ENCODE results near the gene IL15RA.
"Not testable (repeated sequence)": the region's sequence is repeated elsewhere in the genome, so short reads cannot be mapped to it uniquely, and the experiment has no call there.

IL15RA gene

DNA sequence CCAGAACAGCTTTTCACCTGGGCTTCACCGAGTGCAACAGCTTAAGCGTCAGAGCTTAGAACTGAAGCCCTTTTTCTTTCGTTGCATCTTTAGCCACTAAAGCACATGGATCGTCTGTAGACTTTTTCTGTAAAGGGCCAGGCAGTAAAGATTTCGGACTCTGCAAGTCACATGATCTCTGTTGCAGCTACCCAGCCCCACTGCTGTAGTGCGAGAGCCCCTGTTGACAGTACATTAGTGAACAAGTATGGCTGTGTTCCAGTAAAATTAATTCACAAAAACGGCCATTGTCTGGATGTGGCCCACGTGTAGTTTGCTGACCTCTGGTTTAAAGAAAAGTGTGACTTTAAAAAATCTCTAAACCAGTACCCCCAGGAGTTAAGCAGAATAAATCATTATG lies 47.9 kb downstream of the IL15RA start:
- no peak for DNase-seq
- TF ChIP-seq POLR2A (IDR thresholded peaks at IDR 0.05; ENCODE audit: low read length) (no peak), GATA1 (IDR thresholded peaks at IDR 0.05; ENCODE audit: low read depth, low read length) (no peak)

DNA sequence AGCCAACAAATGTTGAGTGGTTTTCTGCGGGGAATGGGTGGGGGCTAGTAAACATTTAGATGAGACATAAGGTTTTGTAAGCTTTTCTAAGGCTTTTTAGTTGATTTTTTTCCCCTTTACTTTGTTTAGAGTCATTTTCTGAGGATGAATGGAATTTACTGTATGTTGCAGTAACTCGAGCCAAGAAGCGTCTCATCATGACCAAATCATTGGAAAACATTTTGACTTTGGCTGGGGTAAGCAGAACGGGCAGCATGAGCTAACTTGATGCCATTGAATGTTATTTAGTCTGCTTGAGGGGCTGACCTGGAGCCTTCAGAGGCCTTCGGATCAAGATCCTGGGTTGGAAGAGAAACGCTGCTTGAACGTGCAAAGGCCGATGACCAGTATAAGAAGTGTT lies 50.0 kb downstream of the IL15RA start:
- TF ChIP-seq POLR2A (IDR thresholded peaks at IDR 0.05; ENCODE audit: low read length) (no peak), GATA1 (IDR thresholded peaks at IDR 0.05; ENCODE audit: low read depth, low read length) (no peak)
- no peak for DNase-seq

DNA sequence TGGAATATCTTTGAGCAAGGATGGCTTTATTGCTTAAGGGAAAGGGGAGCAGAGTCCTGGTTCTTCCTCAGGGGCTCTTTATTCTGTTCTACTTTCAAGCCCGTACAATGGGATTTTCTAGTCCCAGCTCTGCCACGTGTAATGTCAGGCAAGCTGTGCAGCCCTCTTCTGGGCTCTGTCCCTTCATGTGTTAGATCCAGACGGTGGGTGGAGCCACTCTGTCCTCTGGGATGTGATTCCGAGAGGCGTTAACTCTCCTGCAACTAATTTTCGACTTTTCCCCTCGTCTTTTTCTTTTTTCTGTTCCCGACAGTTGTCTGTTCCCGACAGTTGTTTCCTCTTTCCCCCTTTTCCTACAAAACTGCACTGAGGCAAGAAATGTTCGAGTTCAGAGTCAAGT lies 52.5 kb downstream of the IL15RA start:
- TF ChIP-seq GATA1 (IDR thresholded peaks at IDR 0.05; ENCODE audit: low read depth, low read length) (no peak), POLR2A (IDR thresholded peaks at IDR 0.05; ENCODE audit: low read length) (no peak)
- no peak for DNase-seq

DNA sequence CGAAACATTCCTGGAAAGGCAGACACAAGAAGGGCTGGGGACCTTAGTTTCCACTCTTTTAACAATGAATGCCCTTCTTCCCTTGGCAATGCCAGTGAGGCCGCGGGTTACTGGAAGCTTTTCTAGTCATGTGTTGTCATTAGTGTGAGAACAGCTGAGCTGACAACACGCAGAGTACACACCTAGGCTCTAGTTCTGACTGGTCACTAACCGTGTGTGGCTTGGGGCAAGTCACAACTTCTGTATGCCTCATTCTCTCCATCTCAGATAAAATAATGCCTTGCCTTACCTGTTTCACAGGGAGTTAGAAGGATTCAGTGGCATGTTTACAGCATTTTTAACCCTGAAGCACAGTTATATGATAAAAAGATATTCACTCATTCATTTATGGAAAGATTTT lies 55.6 kb downstream of the IL15RA start:
- DNase-seq: no peak
- no peak for TF ChIP-seq GATA1 (IDR thresholded peaks at IDR 0.05; ENCODE audit: low read depth, low read length)
- TF ChIP-seq POLR2A (IDR thresholded peaks at IDR 0.05; ENCODE audit: low read length): no peak

DNA sequence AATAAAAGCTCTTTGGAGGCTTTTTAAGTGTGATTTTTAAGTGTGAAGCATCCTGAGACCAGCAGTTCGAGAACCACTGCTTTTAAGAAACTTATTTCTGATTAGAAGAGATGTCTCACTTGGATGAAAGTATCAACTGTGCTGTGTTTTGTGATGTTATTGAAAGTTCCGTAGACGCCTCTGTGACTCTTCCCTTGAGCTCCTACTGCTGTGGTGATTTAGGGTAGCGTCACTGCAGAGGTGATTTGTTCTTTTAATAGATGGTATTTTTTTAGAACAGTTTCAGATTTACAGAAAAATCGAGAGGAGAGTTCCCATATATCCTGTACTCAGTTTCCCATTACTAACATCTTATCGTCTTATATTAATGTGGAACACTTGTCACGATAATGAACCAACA lies 57.8 kb downstream of the IL15RA start:
- DNase-seq: no peak
- no peak for TF ChIP-seq GATA1 (IDR thresholded peaks at IDR 0.05; ENCODE audit: low read depth, low read length)

DNA sequence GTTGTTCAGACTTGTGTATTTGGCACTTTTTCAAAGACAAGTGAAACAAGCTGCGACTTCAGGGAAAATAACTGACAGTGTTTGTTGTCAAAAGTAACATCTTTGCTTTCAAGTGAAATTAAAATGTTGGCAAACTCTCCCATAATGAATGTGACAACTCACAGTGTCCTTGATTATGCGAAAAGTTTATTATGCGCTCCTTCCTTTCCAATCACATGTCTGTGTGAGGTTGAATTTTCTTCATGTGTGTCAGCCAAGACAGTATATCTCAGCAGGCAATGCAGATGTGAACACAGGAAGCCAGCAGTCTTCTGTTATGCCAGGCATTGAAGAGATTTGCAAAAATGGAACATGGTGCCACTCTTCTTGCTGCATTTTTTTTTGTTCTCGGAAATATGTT lies 58.6 kb downstream of the IL15RA start:
- no peak for TF ChIP-seq POLR2A (IDR thresholded peaks at IDR 0.05; ENCODE audit: low read length)
- no peak for TF ChIP-seq GATA1 (IDR thresholded peaks at IDR 0.05; ENCODE audit: low read depth, low read length)
- DNase-seq: no peak

DNA sequence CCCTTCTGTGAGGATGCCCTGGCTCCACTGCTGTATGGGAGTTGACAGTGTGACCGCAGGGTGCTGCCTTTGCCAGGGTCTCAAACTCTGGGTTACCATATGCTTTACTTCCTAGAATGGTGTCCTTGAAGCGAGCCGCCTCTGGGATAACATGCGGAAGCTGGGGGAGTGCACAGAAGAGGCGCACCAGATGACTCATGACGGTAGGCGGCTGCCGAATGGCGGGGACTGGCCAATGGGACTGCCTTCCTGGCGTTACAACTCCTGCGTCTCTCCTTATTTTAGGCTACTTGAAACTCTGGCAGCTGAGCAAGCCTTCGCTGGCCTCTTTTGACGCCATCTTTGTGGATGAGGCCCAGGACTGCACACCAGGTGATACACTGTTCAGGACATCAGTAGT lies 60.0 kb downstream of the IL15RA start:
- DNase-seq: no peak
- TF ChIP-seq POLR2A (IDR thresholded peaks at IDR 0.05; ENCODE audit: low read length): no peak

DNA sequence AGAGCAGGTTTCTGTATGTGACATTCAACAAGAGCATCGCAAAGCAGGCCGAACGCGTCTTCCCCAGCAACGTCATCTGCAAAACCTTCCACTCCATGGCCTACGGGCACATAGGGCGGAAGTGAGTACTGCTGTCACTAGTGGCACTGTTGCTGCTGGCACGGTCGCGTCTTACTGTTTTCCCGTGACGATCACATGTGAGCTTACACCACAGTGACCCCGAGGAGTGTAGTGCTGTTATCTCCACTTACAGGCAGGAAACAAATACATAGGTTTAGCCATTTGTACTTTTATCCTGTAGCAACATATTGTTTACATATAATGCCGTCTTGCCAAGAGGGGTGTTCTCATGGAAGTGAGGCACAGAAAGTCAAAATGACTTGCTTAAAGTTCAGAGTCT lies 61.9 kb downstream of the IL15RA start:
- TF ChIP-seq POLR2A (IDR thresholded peaks at IDR 0.05; ENCODE audit: low read length) (no peak), GATA1 (IDR thresholded peaks at IDR 0.05; ENCODE audit: low read depth, low read length) (no peak)
- peak in 1 of 2 experiments; percentile 36 for DNase-seq

DNA sequence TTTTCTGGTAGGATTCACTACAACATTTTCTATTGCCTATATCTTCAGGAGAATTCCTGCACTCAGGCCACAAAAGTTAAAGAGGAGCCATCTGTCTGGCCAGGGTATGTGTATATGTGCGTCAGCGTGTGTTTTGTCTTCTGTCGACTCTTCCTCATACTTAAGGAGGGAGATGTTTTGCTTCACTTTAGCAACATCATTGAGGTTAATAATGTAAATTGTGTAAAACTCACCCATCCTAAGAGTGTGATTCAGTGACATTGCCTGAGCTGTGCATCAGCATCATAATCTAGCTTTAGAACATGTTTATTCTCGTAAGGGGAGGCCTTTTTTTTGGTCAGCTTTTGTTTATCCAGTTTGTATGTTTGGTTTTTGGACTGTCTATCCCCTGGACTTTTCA lies 63.6 kb downstream of the IL15RA start:
- no peak for DNase-seq
- TF ChIP-seq GATA1 (IDR thresholded peaks at IDR 0.05; ENCODE audit: low read depth, low read length) (no peak), POLR2A (IDR thresholded peaks at IDR 0.05; ENCODE audit: low read length) (no peak)

DNA sequence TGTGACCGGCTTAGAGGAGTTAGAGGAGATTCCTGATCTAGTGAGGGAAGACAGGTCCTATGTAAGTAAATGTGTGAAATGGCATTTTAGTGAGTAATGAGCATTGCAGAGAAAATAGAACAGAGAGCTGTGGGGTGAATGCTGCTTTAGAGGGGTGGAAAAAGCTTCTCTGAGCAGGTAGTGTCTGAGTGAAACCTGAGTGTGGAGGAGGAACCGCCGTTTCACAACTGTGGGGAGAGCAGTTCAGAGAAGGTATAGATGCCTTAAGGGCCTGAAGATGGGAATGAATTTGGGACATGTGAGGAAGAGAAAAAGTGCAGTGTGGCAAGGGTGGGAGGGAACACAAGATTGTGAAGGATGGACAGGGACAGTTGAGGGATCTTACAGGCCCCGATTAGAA lies 65.7 kb downstream of the IL15RA start:
- TF ChIP-seq POLR2A (IDR thresholded peaks at IDR 0.05; ENCODE audit: low read length): no peak
- TF ChIP-seq GATA1 (IDR thresholded peaks at IDR 0.05; ENCODE audit: low read depth, low read length): no peak
- DNase-seq: no peak

DNA sequence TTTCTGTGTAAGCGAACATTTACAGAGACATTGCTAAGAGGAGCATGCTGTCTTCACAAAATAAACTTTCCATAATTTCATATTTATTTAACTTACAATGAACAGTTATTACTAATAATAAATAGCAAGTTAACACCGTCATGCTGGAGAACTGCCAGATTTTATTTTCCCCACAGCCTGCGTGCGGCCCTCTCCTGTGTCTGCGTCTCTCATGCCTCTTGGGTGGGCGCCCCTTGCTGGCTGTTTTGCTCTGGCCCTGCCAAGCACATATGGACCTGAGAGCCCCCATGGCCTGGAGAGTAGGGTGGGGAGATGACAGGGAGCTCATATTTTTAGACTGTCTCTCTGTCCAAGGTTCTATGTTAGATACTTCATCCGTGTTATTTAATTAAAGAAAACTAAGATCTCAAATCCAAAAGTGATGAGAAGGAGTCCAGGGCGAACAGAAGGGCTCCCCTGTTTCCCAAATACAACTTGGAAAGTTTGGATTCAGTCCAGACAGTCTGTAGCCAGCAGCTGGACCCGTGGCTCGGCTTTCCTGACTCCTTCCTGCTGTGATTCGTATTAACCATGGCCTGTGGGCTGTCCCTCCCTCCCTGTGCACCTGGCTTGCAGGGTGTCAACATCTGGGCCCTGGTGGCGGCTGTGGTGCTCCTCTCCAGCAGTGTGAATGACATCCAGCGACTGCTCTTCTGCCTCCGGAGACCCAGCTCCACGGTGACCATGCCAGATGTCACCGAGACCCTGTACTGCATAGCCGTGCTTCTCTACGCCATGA lies 66.8 kb downstream of the IL15RA start:
- DNase-seq: no peak

DNA sequence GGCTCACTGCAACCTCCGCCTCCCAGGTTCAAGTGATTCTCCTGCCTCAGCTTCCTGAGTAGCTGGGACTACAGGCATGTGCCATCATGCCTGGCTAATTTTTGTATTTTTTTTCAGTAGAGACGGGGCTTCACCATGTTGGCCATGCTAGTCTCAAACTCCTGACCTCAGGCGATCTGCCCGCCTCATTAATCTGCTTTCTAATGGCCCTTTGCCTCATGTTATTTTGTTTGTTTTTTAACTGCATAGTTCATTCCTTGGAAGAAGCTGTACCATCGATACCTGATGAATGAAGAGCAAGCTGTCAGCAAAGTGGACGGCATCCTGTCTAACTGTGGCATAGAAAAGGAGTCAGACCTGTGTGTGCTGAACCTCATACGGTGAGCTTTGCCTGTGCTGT lies 68.7 kb downstream of the IL15RA start:
- not testable (repeated sequence) for DNase-seq

More for the DNA sequence above, 66.8 kb downstream of the IL15RA start:
- no peak for TF ChIP-seq GATA1 (IDR thresholded peaks at IDR 0.05; ENCODE audit: low read depth, low read length)
- no peak for TF ChIP-seq POLR2A (IDR thresholded peaks at IDR 0.05; ENCODE audit: low read length)

DNA sequence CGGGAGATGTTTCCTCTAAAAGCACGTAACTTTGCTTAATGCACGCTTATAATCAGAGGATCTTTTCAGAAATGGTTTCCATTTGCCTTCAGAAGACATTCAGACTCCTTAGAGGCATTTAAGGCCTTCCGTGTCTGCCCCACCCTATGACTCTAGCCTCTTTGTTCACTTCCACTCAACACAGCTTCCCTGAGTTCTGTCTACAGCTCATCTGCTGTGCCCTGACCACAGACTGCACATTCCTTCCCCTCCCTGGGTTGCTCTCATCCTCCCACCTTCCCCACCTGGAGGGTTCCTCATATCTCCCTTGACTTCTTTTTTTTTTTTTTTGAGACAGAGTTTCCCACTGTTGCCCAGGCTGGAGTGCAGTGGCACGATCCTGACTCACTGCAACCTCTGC lies 70.7 kb downstream of the IL15RA start:
- TF ChIP-seq GATA1 (IDR thresholded peaks at IDR 0.05; ENCODE audit: low read depth, low read length) (no peak), POLR2A (IDR thresholded peaks at IDR 0.05; ENCODE audit: low read length) (no peak)
- DNase-seq: no peak

DNA sequence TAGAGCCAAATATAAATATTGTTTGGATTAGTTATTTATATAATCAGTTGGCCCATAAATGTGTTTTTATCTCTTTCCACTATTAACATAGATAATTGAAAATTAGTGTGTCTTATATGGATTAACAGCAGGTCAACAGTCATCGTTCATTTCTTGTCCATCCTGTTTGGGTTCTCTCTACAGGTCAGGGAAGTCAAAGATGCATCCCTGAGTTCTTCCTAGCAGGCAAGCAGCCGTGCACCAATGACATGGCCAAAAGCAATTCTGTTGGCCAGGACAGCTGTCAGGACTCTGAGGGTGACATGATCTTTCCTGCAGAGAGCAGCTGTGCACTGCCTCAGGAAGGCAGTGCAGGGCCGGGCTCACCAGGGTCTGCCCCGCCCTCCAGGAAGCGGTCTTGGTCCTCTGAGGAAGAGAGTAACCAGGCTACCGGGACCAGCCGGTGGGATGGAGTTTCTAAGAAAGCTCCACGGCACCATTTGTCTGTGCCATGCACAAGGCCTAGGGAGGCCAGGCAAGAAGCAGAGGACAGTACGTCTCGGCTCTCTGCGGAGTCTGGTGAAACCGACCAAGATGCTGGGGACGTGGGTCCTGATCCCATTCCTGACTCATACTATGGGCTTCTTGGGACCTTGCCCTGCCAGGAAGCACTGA lies 71.4 kb downstream of the IL15RA start:
- no peak for DNase-seq
- TF ChIP-seq GATA1 (IDR thresholded peaks at IDR 0.05; ENCODE audit: low read depth, low read length) (no peak), POLR2A (IDR thresholded peaks at IDR 0.05; ENCODE audit: low read length) (no peak)

DNA sequence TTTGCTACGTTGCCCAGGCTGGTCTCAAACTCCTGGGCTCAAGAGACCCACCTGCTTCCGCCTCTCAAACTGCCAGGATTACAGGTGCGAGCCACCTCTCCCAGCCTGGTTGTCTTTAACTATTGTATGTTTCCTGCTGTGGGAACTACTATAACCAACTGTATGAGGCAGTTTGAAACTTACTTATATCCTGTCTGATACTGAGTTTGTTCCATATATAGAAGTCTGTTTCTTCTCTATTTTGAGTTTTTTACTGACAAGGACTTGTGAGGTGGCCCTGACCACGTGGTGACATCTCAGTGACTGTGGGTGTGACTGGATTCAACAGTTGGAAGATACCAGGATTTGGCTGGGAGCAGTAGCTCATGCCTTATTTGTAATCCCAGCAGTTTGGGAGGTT lies 73.1 kb downstream of the IL15RA start:
- no peak for TF ChIP-seq GATA1 (IDR thresholded peaks at IDR 0.05; ENCODE audit: low read depth, low read length)
- no peak for TF ChIP-seq POLR2A (IDR thresholded peaks at IDR 0.05; ENCODE audit: low read length)
- no peak for DNase-seq

All from erythroblast (primary cell).